Muscle layer of colon (tissue), 2 donors: Measurements from ENCODE around the gene RBFOX1.

Experiments
- H3K27ac ChIP-seq: one replicate; pipeline ENCODE4 v1.7.0; 2013; ENCODE audit warnings: low read depth, mild to moderate bottlenecking, low read length, moderate library complexity
- H3K27me3 ChIP-seq, 2 donors: one replicate each; pipeline ENCODE4 v1.7.0; 2013; ENCODE audit warnings: low read length in 2 of 2, mild to moderate bottlenecking in 2 of 2; ENCODE audit not compliant: insufficient read depth in 2 of 2, control insufficient read depth in 1 of 2
- H3K36me3 ChIP-seq: one replicate; pipeline ENCODE4 v1.7.0; 2013; ENCODE audit warnings: mild to moderate bottlenecking, low read length; ENCODE audit not compliant: insufficient read depth
- H3K4me1 ChIP-seq: one replicate; pipeline ENCODE4 v1.7.0; 2013; ENCODE audit warnings: mild to moderate bottlenecking, low read length; ENCODE audit not compliant: insufficient read depth
- H3K4me3 ChIP-seq, 2 donors: one replicate each; pipeline ENCODE4 v1.7.0; 2013; ENCODE audit warnings: low read length in 2 of 2, low read depth in 1 of 2, mild to moderate bottlenecking in 1 of 2, moderate library complexity in 1 of 2
- H3K9ac ChIP-seq: one replicate; pipeline ENCODE4 v1.7.0; 2013; ENCODE audit warnings: low read length
- H3K9me3 ChIP-seq: one replicate; pipeline ENCODE4 v1.7.0; 2013; ENCODE audit warnings: mild to moderate bottlenecking, low read length
- donor health status: abdominal sarcoma.
- donor health status: Adenocarcinoma of cecum.

Gene RBFOX1

GRCh38 chr16:7334801-7335560, 2.3 kb downstream of the RBFOX1 start:
- Histone ChIP-seq H3K4me1 (no peaks in the 10 kb centered on the region), H3K27me3 (peaks cover 0 to 5% of the 10 kb centered on the region in 2 donors), H3K4me3 (no peak overlapping the region), H3K36me3 (no peaks in the 10 kb centered on the region), H3K9ac (no peak overlapping the region), H3K27ac (no peak overlapping the region), H3K9me3 (no peaks in the 10 kb centered on the region)

GRCh38 chr16:7335991-7336634, 3.5 kb downstream of the RBFOX1 start:
- no peaks in the 10 kb centered on the region for H3K4me1 ChIP-seq
- no peak overlapping the region for H3K27ac ChIP-seq
- H3K4me3 ChIP-seq: no peak overlapping the region
- H3K27me3 ChIP-seq: peaks cover 0 to 5% of the 10 kb centered on the region in 2 donors
- no peaks in the 10 kb centered on the region for H3K36me3 ChIP-seq
- H3K9me3 ChIP-seq: no peaks in the 10 kb centered on the region
- no peak overlapping the region for H3K9ac ChIP-seq

GRCh38 chr16:7336742-7337141, 4.1 kb downstream of the RBFOX1 start:
- H3K27ac ChIP-seq: no peak overlapping the region

GRCh38 chr16:7338826-7339225, 6.2 kb downstream of the RBFOX1 start:
- Histone ChIP-seq H3K27me3 (no peaks in the 10 kb centered on the region), H3K4me3 (no peak overlapping the region), H3K36me3 (no peaks in the 10 kb centered on the region), H3K9me3 (no peaks in the 10 kb centered on the region), H3K4me1 (no peaks in the 10 kb centered on the region), H3K9ac (no peak overlapping the region), H3K27ac (no peak overlapping the region)

More at GRCh38 chr16:7336742-7337141, 4.1 kb downstream of the RBFOX1 start:
- Histone ChIP-seq H3K4me1 (no peaks in the 10 kb centered on the region), H3K4me3 (no peak overlapping the region), H3K9me3 (no peaks in the 10 kb centered on the region), H3K9ac (no peak overlapping the region), H3K27me3 (peaks cover 0 to 5% of the 10 kb centered on the region in 2 donors), H3K36me3 (no peaks in the 10 kb centered on the region)

- no peak overlapping the region for H3K27ac ChIP-seq
- H3K4me1 ChIP-seq: no peaks in the 10 kb centered on the region
- H3K4me3 ChIP-seq: no peak overlapping the region
- H3K9ac ChIP-seq: no peak overlapping the region
- H3K9me3 ChIP-seq: no peaks in the 10 kb centered on the region
- H3K27me3 ChIP-seq: no peaks in the 10 kb centered on the region
- H3K36me3 ChIP-seq: no peaks in the 10 kb centered on the region
Measured at GRCh38 chr16:7339700-7340099, 7.1 kb downstream of the RBFOX1 start.

- Histone ChIP-seq H3K4me1 (no peaks in the 10 kb centered on the region), H3K9ac (no peak overlapping the region), H3K27me3 (no peaks in the 10 kb centered on the region), H3K27ac (no peak overlapping the region), H3K4me3 (no peak overlapping the region), H3K9me3 (no peaks in the 10 kb centered on the region), H3K36me3 (no peaks in the 10 kb centered on the region)
Measured at GRCh38 chr16:7340938-7341337, 8.3 kb downstream of the RBFOX1 start.

- Histone ChIP-seq H3K4me1 (no peaks in the 10 kb centered on the region), H3K27ac (no peak overlapping the region), H3K4me3 (no peak overlapping the region), H3K27me3 (no peaks in the 10 kb centered on the region), H3K36me3 (no peaks in the 10 kb centered on the region), H3K9me3 (no peaks in the 10 kb centered on the region), H3K9ac (no peak overlapping the region)
Measured at GRCh38 chr16:7342598-7342997, 10.0 kb downstream of the RBFOX1 start.

- Histone ChIP-seq H3K36me3 (no peaks in the 10 kb centered on the region), H3K4me3 (no peak overlapping the region), H3K4me1 (no peaks in the 10 kb centered on the region), H3K9ac (no peak overlapping the region), H3K27ac (no peak overlapping the region), H3K9me3 (no peaks in the 10 kb centered on the region), H3K27me3 (no peaks in the 10 kb centered on the region)
Measured at GRCh38 chr16:7343243-7343642, 10.6 kb downstream of the RBFOX1 start.

GRCh38 chr16:7344830-7345780, 12.5 kb downstream of the RBFOX1 start:
- Histone ChIP-seq H3K4me1 (no peaks in the 10 kb centered on the region), H3K36me3 (no peaks in the 10 kb centered on the region), H3K27ac (no peak overlapping the region), H3K27me3 (no peaks in the 10 kb centered on the region), H3K4me3 (no peak overlapping the region), H3K9me3 (no peaks in the 10 kb centered on the region), H3K9ac (no peak overlapping the region)

- H3K27ac ChIP-seq: no peak overlapping the region
- no peak overlapping the region for H3K4me3 ChIP-seq
Measured at GRCh38 chr16:7350806-7351205, 18.2 kb downstream of the RBFOX1 start.

More at GRCh38 chr16:7350806-7351205, 18.2 kb downstream of the RBFOX1 start:
- no peak overlapping the region for H3K9ac ChIP-seq
- H3K27me3 ChIP-seq: no peaks in the 10 kb centered on the region
- no peaks in the 10 kb centered on the region for H3K36me3 ChIP-seq
- H3K9me3 ChIP-seq: no peaks in the 10 kb centered on the region
- H3K4me1 ChIP-seq: no peaks in the 10 kb centered on the region
